ENCODE results near the gene TST.

TST gene

DNA sequence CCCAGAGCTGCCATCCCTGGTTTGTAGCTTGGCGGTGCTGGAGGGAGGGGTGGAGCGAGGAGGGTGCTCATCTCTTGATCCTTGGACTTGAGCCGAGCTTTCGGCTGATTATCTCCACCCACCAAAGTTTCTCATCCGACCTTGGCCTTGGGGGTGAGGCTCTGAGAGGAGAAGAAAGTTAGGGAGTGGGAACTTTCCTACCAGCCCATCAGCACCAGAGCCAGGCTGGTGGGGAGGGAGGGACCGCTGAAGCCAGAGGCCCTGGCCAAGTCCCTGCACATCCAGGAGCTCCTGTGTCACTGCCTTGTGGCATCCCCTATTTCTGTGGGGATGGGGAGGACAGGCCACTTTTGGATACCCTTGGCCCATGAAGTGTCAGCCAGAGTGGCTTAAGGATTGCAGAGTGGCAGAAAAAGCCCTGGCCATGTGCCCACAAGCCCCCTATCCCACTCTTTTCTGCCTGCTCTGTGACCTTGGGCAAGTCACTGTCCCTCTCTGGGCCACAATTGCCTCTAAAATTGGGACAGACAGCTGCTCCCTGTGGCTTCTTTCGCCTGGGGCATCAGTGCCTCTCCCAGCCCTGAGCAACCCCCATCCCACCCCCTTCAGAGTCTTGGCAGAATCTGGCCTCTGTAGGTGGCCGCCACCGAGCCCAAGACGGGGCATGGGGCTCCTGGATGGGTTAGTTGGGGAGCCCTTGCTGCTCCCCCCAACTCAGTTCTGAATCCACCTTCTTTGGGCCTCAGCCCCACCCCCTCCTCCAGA is 42.5 kb upstream of the TST start:
- peaks cover 5% of the 10 kb centered on the region for H3K4me1 ChIP-seq (ENCODE audit: control insufficient read depth, insufficient read depth, low read length, poor library complexity, severe bottlenecking)
- peaks cover 31% of the 10 kb centered on the region for H3K36me3 ChIP-seq (ENCODE audit: control insufficient read depth, insufficient read depth, low read length)
- H3K9me3 ChIP-seq (ENCODE audit: control insufficient read depth, low read length), result no peaks in the 10 kb centered on the region
- 83 to 93% methylated on average over 1 to 3 of the region's 10 CpGs for WGBS, 2 experiments (ENCODE audit: insufficient coverage in 2 of 2)
- H3K4me3 ChIP-seq (ENCODE audit: extremely low read depth, insufficient read depth, low read length, poor library complexity, severe bottlenecking), result no peak overlapping the region
- H3K27ac ChIP-seq (ENCODE audit: low read depth, low read length, severe bottlenecking), result no peak overlapping the region

DNA sequence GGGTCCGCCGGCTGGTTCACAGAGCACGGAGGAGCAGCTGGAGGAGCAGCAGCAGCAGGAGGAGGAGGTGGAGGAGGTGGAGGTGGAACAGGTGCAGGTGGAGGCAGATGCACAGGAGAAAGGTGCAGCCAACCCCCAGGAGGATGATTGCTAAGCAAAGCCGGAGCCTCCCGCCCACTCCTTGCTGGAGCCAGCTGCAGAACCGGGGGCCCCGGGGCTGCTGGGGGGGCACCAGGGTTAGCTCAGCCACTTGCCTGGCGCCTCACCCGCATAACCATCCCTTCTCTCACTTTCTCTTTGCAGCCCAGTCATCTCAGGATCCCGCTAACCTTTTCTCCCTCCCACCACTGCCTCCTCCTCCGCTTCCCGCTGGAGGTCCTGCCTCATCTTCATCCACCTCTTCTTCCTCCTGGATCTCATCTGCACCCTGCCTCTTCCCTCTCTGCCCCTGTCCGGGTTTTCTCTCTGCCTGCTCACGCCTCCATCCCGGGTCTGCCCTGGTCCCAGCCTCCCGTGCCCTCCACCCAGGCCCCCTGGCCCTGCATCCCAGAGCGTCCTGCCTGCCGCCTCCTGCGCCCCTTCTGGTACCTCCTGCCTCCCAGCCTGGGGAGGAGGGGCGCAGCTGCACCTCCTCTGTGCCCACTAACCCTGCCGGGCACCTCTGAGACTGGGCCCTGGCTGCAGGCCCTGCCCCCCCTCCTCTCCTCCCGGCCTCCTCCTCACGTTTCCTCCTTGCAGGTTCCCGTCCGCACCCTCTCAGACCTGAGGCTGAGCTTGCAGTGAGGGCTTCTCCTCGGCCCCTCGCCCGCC is 41.8 kb upstream of the TST start:
- H3K9me3 ChIP-seq (ENCODE audit: control insufficient read depth, low read length), result no peaks in the 10 kb centered on the region
- H3K4me1 ChIP-seq (ENCODE audit: control insufficient read depth, insufficient read depth, low read length, poor library complexity, severe bottlenecking), result peaks cover 5% of the 10 kb centered on the region
- no peak overlapping the region for H3K4me3 ChIP-seq (ENCODE audit: extremely low read depth, insufficient read depth, low read length, poor library complexity, severe bottlenecking)
- 87 to 88% methylated on average over 15 to 17 of the region's 28 CpGs for WGBS, 2 experiments (ENCODE audit: insufficient coverage in 2 of 2)
- H3K36me3 ChIP-seq (ENCODE audit: control insufficient read depth, insufficient read depth, low read length), result peaks cover 37% of the 10 kb centered on the region
- no peak overlapping the region for H3K27ac ChIP-seq (ENCODE audit: low read depth, low read length, severe bottlenecking)

DNA sequence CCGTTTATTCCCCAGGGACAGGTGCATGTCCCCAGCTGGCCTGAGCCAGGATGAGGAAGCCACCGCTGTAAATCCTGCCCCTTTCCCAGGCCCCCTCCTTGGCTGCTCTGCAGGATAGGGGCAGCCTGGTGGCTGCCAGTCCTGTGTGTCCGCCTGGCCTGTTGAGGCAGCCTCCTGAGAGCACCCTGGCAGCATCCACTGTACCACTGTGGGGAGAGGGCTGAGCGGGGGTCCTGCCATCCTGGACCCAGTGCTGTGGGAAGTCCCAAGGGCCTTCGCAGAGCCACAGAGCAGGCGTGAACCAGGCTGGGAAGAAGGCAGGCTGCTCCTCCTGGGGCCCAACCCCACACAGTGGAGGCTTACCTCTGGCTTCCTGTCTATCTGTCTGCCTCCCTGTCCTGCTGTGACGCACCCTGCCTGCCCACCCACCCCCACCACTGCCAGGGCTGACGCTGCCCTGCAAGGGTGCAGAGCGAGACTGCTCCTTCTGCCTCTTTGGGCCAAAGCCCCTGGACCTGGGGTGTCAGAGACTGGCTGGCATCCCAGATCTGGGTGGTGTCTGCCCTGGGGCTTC is 40.7 kb upstream of the TST start:
- H3K4me1 ChIP-seq (ENCODE audit: control insufficient read depth, insufficient read depth, low read length, poor library complexity, severe bottlenecking), result peaks cover 5% of the 10 kb centered on the region
- no peaks in the 10 kb centered on the region for H3K9me3 ChIP-seq (ENCODE audit: control insufficient read depth, low read length)
- H3K36me3 ChIP-seq (ENCODE audit: control insufficient read depth, insufficient read depth, low read length), result peaks cover 45% of the 10 kb centered on the region
- 95 to 99% methylated on average over 6 to 7 of the region's 9 CpGs for WGBS, 2 experiments (ENCODE audit: insufficient coverage in 2 of 2)
- no peak overlapping the region for H3K4me3 ChIP-seq (ENCODE audit: extremely low read depth, insufficient read depth, low read length, poor library complexity, severe bottlenecking)
- H3K27ac ChIP-seq (ENCODE audit: low read depth, low read length, severe bottlenecking), result no peak overlapping the region

GRCh38 chr22:37058917-37059701 is 39.9 kb upstream of the TST start:
- H3K4me1 ChIP-seq (ENCODE audit: control insufficient read depth, insufficient read depth, low read length, poor library complexity, severe bottlenecking), result peaks cover 5% of the 10 kb centered on the region
- no peak overlapping the region for H3K27ac ChIP-seq (ENCODE audit: low read depth, low read length, severe bottlenecking)
- 91 to 95% methylated on average over 18 to 23 of the region's 28 CpGs for WGBS, 2 experiments (ENCODE audit: insufficient coverage in 2 of 2)
- no peak overlapping the region for H3K4me3 ChIP-seq (ENCODE audit: extremely low read depth, insufficient read depth, low read length, poor library complexity, severe bottlenecking)
- H3K9me3 ChIP-seq (ENCODE audit: control insufficient read depth, low read length), result no peaks in the 10 kb centered on the region
- H3K36me3 ChIP-seq (ENCODE audit: control insufficient read depth, insufficient read depth, low read length), result peaks cover 47% of the 10 kb centered on the region

DNA sequence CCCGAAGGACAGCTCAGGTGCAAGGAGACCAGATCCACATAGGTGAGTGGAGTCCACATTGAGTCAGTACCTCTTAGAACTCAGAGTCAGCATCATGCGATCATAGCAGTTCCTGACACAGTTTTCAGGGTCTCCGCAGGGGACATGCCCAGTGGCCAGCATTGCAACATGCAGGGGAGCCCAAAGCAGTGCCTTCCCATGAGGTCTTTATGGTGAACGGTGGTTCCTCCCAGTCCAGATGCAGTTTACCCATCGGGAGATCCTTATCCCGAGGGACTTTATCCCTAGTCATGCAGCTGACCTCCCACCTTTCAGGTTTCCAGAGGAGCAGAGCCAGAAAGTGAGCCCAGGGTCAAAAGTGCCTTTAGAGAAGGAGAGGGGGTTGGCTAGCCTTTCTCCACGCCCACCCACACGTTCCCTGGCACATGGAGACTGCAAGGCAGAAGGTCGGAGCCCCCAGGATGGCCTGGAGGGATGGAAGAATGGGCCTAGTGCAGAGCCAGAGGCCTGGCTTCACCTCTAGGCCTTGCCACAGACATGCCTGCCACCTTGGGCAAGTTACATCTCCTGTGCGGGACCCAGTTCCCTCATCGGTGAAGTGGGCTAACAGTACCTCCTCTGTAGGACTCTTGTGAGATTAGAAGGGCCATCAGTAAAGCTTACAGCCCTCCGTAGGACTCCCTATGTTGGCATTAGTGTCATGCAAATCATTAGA is 38.7 kb upstream of the TST start:
- H3K4me3 ChIP-seq (ENCODE audit: extremely low read depth, insufficient read depth, low read length, poor library complexity, severe bottlenecking), result no peak overlapping the region
- H3K36me3 ChIP-seq (ENCODE audit: control insufficient read depth, insufficient read depth, low read length), result peaks cover 56% of the 10 kb centered on the region
- H3K4me1 ChIP-seq (ENCODE audit: control insufficient read depth, insufficient read depth, low read length, poor library complexity, severe bottlenecking), result peaks cover 5% of the 10 kb centered on the region
- no peaks in the 10 kb centered on the region for H3K9me3 ChIP-seq (ENCODE audit: control insufficient read depth, low read length)
- WGBS, 2 experiments (ENCODE audit: insufficient coverage in 2 of 2), result 85 to 91% methylated on average over 9 to 11 of the region's 12 CpGs
- no peak overlapping the region for H3K27ac ChIP-seq (ENCODE audit: low read depth, low read length, severe bottlenecking)

- H3K36me3 ChIP-seq (ENCODE audit: control insufficient read depth, insufficient read depth, low read length), result peaks cover 56% of the 10 kb centered on the region
- 82 to 84% methylated on average over 8 to 9 of the region's 9 CpGs for WGBS, 2 experiments (ENCODE audit: insufficient coverage in 2 of 2)
These were observed 38.0 kb upstream of the TST start for GRCh38 chr22:37057226-37057625.

GRCh38 chr22:37056246-37056645 is 37.0 kb upstream of the TST start:
- Histone ChIP-seq H3K4me3 (ENCODE audit: extremely low read depth, insufficient read depth, low read length, poor library complexity, severe bottlenecking) (no peak overlapping the region), H3K36me3 (ENCODE audit: control insufficient read depth, insufficient read depth, low read length) (peaks cover 53% of the 10 kb centered on the region), H3K27ac (ENCODE audit: low read depth, low read length, severe bottlenecking) (no peak overlapping the region), H3K4me1 (ENCODE audit: control insufficient read depth, insufficient read depth, low read length, poor library complexity, severe bottlenecking) (peaks cover 6% of the 10 kb centered on the region), H3K9me3 (ENCODE audit: control insufficient read depth, low read length) (no peaks in the 10 kb centered on the region)
- 89 to 97% methylated on average over 8 to 13 of the region's 13 CpGs for WGBS, 2 experiments (ENCODE audit: insufficient coverage in 2 of 2)

More at GRCh38 chr22:37057226-37057625, 38.0 kb upstream of the TST start:
- Histone ChIP-seq H3K9me3 (ENCODE audit: control insufficient read depth, low read length) (no peaks in the 10 kb centered on the region), H3K27ac (ENCODE audit: low read depth, low read length, severe bottlenecking) (no peak overlapping the region), H3K4me3 (ENCODE audit: extremely low read depth, insufficient read depth, low read length, poor library complexity, severe bottlenecking) (no peak overlapping the region), H3K4me1 (ENCODE audit: control insufficient read depth, insufficient read depth, low read length, poor library complexity, severe bottlenecking) (peaks cover 11% of the 10 kb centered on the region)

- H3K4me3 ChIP-seq (ENCODE audit: extremely low read depth, insufficient read depth, low read length, poor library complexity, severe bottlenecking), result no peak overlapping the region
- no peak overlapping the region for H3K27ac ChIP-seq (ENCODE audit: low read depth, low read length, severe bottlenecking)
- H3K36me3 ChIP-seq (ENCODE audit: control insufficient read depth, insufficient read depth, low read length), result peaks cover 53% of the 10 kb centered on the region
- H3K4me1 ChIP-seq (ENCODE audit: control insufficient read depth, insufficient read depth, low read length, poor library complexity, severe bottlenecking), result peaks cover 6% of the 10 kb centered on the region
- WGBS, 2 experiments (ENCODE audit: insufficient coverage in 2 of 2), result 90 to 92% methylated on average over 17 to 18 of the region's 20 CpGs
- H3K9me3 ChIP-seq (ENCODE audit: control insufficient read depth, low read length), result no peaks in the 10 kb centered on the region
These were observed 35.5 kb upstream of the TST start for GRCh38 chr22:37054600-37055365.

DNA sequence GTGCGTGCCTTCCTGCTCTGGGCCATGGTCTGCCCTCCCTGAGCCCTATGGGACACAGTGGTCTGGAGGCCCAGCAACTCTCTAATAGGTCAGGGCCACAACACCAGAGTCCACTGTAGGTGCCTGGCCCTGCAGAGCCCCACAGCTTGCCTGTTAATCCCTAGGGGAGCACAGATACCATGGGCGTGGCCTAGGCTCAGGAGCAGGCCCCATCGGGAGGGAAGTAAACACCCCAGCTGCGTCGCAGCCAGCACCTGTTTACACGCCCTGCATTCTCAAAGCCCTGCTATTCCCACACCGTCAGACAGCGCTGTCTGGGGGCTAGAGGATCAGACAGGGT is 34.8 kb upstream of the TST start:
- Histone ChIP-seq H3K36me3 (ENCODE audit: control insufficient read depth, insufficient read depth, low read length) (peaks cover 48% of the 10 kb centered on the region), H3K4me3 (ENCODE audit: extremely low read depth, insufficient read depth, low read length, poor library complexity, severe bottlenecking) (no peak overlapping the region), H3K9me3 (ENCODE audit: control insufficient read depth, low read length) (no peaks in the 10 kb centered on the region), H3K4me1 (ENCODE audit: control insufficient read depth, insufficient read depth, low read length, poor library complexity, severe bottlenecking) (peaks cover 6% of the 10 kb centered on the region), H3K27ac (ENCODE audit: low read depth, low read length, severe bottlenecking) (no peak overlapping the region)
- WGBS, 2 experiments (ENCODE audit: insufficient coverage in 2 of 2), result 94 to 99% methylated on average over 6 to 8 of the region's 8 CpGs
